ENCODE data around the gene GID8.

GID8 gene

GRCh38 chr20:62967149-62967501 is 29.2 kb downstream of the GID8 start:
- TF ChIP-seq CTCF (IDR thresholded peaks at IDR 0.05; ENCODE audit: borderline replicate concordance, insufficient read depth, low read depth, low read length), result no peak
- H3K4me3 ChIP-seq (ENCODE audit: low read depth, low read length), result no peak overlapping the region

- H3K4me3 ChIP-seq (ENCODE audit: low read depth, low read length), result no peak overlapping the region
- TF ChIP-seq CTCF (IDR thresholded peaks at IDR 0.05; ENCODE audit: borderline replicate concordance, insufficient read depth, low read depth, low read length), result no peak
Measured at GRCh38 chr20:62967628-62968351, 29.8 kb downstream of the GID8 start.

- no peak for TF ChIP-seq CTCF (IDR thresholded peaks at IDR 0.05; ENCODE audit: borderline replicate concordance, insufficient read depth, low read depth, low read length)
- H3K4me3 ChIP-seq (ENCODE audit: low read depth, low read length), result no peak overlapping the region
Measured at GRCh38 chr20:62968378-62969178, 30.6 kb downstream of the GID8 start.

- no peak overlapping the region for H3K4me3 ChIP-seq (ENCODE audit: low read depth, low read length)
- TF ChIP-seq CTCF (IDR thresholded peaks at IDR 0.05; ENCODE audit: borderline replicate concordance, insufficient read depth, low read depth, low read length), result no peak
Measured at GRCh38 chr20:62969179-62969760, 31.3 kb downstream of the GID8 start.

- H3K4me3 ChIP-seq (ENCODE audit: low read depth, low read length), result no peak overlapping the region
- no peak for TF ChIP-seq CTCF (IDR thresholded peaks at IDR 0.05; ENCODE audit: borderline replicate concordance, insufficient read depth, low read depth, low read length)
Measured at GRCh38 chr20:62969939-62970306, 32.0 kb downstream of the GID8 start.

GRCh38 chr20:62970307-62971210 is 32.6 kb downstream of the GID8 start:
- no peak for TF ChIP-seq CTCF (IDR thresholded peaks at IDR 0.05; ENCODE audit: borderline replicate concordance, insufficient read depth, low read depth, low read length)
- no peak overlapping the region for H3K4me3 ChIP-seq (ENCODE audit: low read depth, low read length)

Measured in GM12875 (cell line).